PFSK-1 (cell line): ENCODE measurements around the gene NCOR2.

Experiments used
- FOXP2 ChIP-seq: optimal IDR thresholded peaks from 2 replicates; pipeline ENCODE3; 2011; ENCODE audit warnings: borderline replicate concordance, control low read depth, inconsistent platforms; ENCODE audit not compliant: insufficient read depth; ENCODE audit errors: extremely low read length, extremely low read depth
- POLR2AphosphoS5 ChIP-seq: IDR thresholded peaks from 2 replicates; pipeline ENCODE4 v1.6.1; 2012; ENCODE audit warnings: low read depth, mild to moderate bottlenecking, control low read depth, low read length, moderate library complexity
- REST ChIP-seq, 2 experiments: IDR thresholded peaks; 2 replicates each; pipeline versions ENCODE4 v1.6.1 to v1.8.0; 2011 to 2012; ENCODE audit warnings: low read depth in 2 of 2, low read length in 2 of 2, control low read depth in 1 of 2, inconsistent platforms in 1 of 2, mild to moderate bottlenecking in 1 of 2, moderate library complexity in 1 of 2; ENCODE audit not compliant: insufficient read depth in 1 of 2
- SIN3A ChIP-seq: IDR thresholded peaks from 2 replicates; pipeline ENCODE4 v1.6.1; 2012; ENCODE audit warnings: mild to moderate bottlenecking, low read length, moderate library complexity, borderline replicate concordance; ENCODE audit not compliant: insufficient read depth
- TAF1 ChIP-seq: IDR thresholded peaks from 2 replicates; pipeline ENCODE4 v1.6.1; 2012; ENCODE audit warnings: low read length, control low read depth, borderline replicate concordance; ENCODE audit not compliant: insufficient read depth

The NCOR2 gene

GRCh38 chr12:124588018-124588634 is 20.7 kb upstream of the NCOR2 start:
- TF ChIP-seq POLR2AphosphoS5 (no peak), TAF1 (no peak), FOXP2 (no peak), REST (IDR thresholded peaks at IDR 0.05; ENCODE audit: insufficient read depth in 1 of 2, low read depth in 2 of 2, low read length in 2 of 2) (no peak), SIN3A (no peak)

GRCh38 chr12:124586756-124587155 is 19.3 kb upstream of the NCOR2 start:
- TF ChIP-seq REST (IDR thresholded peaks at IDR 0.05; ENCODE audit: insufficient read depth in 1 of 2, low read depth in 2 of 2, low read length in 2 of 2) (no peak), FOXP2 (no peak), POLR2AphosphoS5 (no peak), SIN3A (no peak)

- TF ChIP-seq TAF1 (no peak), FOXP2 (no peak), SIN3A (no peak), REST (IDR thresholded peaks at IDR 0.05; ENCODE audit: insufficient read depth in 1 of 2, low read depth in 2 of 2, low read length in 2 of 2) (no peak), POLR2AphosphoS5 (no peak)
Measured at GRCh38 chr12:124583854-124584253, 16.4 kb upstream of the NCOR2 start.

GRCh38 chr12:124582108-124582424 is 14.7 kb upstream of the NCOR2 start:
- TF ChIP-seq TAF1, result no peak
- TF ChIP-seq POLR2AphosphoS5, result no peak
- no peak for TF ChIP-seq SIN3A
- TF ChIP-seq FOXP2, result no peak
- no peak for TF ChIP-seq REST (IDR thresholded peaks at IDR 0.05; ENCODE audit: insufficient read depth in 1 of 2, low read depth in 2 of 2, low read length in 2 of 2)
